Measurements from ENCODE around the gene VTI1A.
"Not testable (repeated sequence)": the region's sequence is repeated elsewhere in the genome, so short reads cannot be mapped to it uniquely, and the experiment has no call there.

Gene VTI1A

GRCh38 chr10:112585960-112586359 lies 138.9 kb downstream of the VTI1A start:
- TF ChIP-seq MAX (IDR thresholded peaks at IDR 0.05; ENCODE audit: low read depth, low read length) (no peak), POLR2A (IDR thresholded peaks at IDR 0.05; ENCODE audit: extremely low read depth, insufficient read length) (no peak)
- H3K4me3 ChIP-seq (ENCODE audit: low read depth, low read length): no peak overlapping the region
- no peak for DNase-seq (ENCODE audit: low read depth)

GRCh38 chr10:112587729-112588128 lies 140.7 kb downstream of the VTI1A start:
- DNase-seq (ENCODE audit: low read depth): no peak
- H3K4me3 ChIP-seq (ENCODE audit: low read depth, low read length): no peak overlapping the region

GRCh38 chr10:112588225-112588990 lies 141.4 kb downstream of the VTI1A start:
- TF ChIP-seq MAX (IDR thresholded peaks at IDR 0.05; ENCODE audit: low read depth, low read length): no peak
- TF ChIP-seq MYC (IDR thresholded peaks at IDR 0.05; ENCODE audit: low read depth, low read length): no peak
- TF ChIP-seq POLR2A (IDR thresholded peaks at IDR 0.05; ENCODE audit: extremely low read depth, insufficient read length): no peak
- no peak for TF ChIP-seq CTCF (IDR thresholded peaks at IDR 0.05; ENCODE audit: low read depth, low read length)
- no peak overlapping the region for H3K4me3 ChIP-seq (ENCODE audit: low read depth, low read length)
- DNase-seq (ENCODE audit: low read depth): no peak

More at GRCh38 chr10:112587729-112588128, 140.7 kb downstream of the VTI1A start:
- TF ChIP-seq MYC (IDR thresholded peaks at IDR 0.05; ENCODE audit: low read depth, low read length): no peak
- no peak for TF ChIP-seq POLR2A (IDR thresholded peaks at IDR 0.05; ENCODE audit: extremely low read depth, insufficient read length)
- no peak for TF ChIP-seq MAX (IDR thresholded peaks at IDR 0.05; ENCODE audit: low read depth, low read length)
- no peak for TF ChIP-seq CTCF (IDR thresholded peaks at IDR 0.05; ENCODE audit: low read depth, low read length)

GRCh38 chr10:112589081-112589480 lies 142.1 kb downstream of the VTI1A start:
- DNase-seq (ENCODE audit: low read depth): no peak
- H3K4me3 ChIP-seq (ENCODE audit: low read depth, low read length): no peak overlapping the region
- no peak for TF ChIP-seq POLR2A (IDR thresholded peaks at IDR 0.05; ENCODE audit: extremely low read depth, insufficient read length)
- TF ChIP-seq CTCF (IDR thresholded peaks at IDR 0.05; ENCODE audit: low read depth, low read length): no peak
- no peak for TF ChIP-seq MYC (IDR thresholded peaks at IDR 0.05; ENCODE audit: low read depth, low read length)
- TF ChIP-seq MAX (IDR thresholded peaks at IDR 0.05; ENCODE audit: low read depth, low read length): no peak

- DNase-seq (ENCODE audit: low read depth); H3K4me3 ChIP-seq (ENCODE audit: low read depth, low read length): not testable (repeated sequence)
These were observed 143.8 kb downstream of the VTI1A start for GRCh38 chr10:112590786-112591185.

- H3K4me3 ChIP-seq (ENCODE audit: low read depth, low read length): no peak overlapping the region
- no peak for DNase-seq (ENCODE audit: low read depth)
- TF ChIP-seq POLR2A (IDR thresholded peaks at IDR 0.05; ENCODE audit: extremely low read depth, insufficient read length) (no peak), CTCF (IDR thresholded peaks at IDR 0.05; ENCODE audit: low read depth, low read length) (no peak), MYC (IDR thresholded peaks at IDR 0.05; ENCODE audit: low read depth, low read length) (no peak), MAX (IDR thresholded peaks at IDR 0.05; ENCODE audit: low read depth, low read length) (no peak)
These were observed 146.0 kb downstream of the VTI1A start for GRCh38 chr10:112593023-112593422.

Measured in NB4 (cell line).